Lung microvascular endothelial cell (primary cell): ENCODE data around the gene CTAGE8. TPM values are rescaled to one million over a fixed set of nuclear protein-coding genes. Genes with fewer than 3 reads are reported as not detected.
"Not testable (repeated sequence)": the region's sequence is repeated elsewhere in the genome, so short reads cannot be mapped to it uniquely, and the experiment has no call there.

Experiments
- DNase-seq, 2 donors: peaks; one replicate each; pipeline versions ENCODE4 v3.0.0 to v3.0.0-alpha.2; 2010; ENCODE audit warnings: low read depth in 2 of 2
- total RNA-seq: library from RNA; depleted of rRNA; stranded (reverse); fragments of >200 nt; gene quantifications from 2 replicates; pipeline ENCODE4 v1.2.1, GENCODE V29; 2014

Gene CTAGE8
- total RNA-seq, 1 donor from 2014 or later, result not detected

DNA sequence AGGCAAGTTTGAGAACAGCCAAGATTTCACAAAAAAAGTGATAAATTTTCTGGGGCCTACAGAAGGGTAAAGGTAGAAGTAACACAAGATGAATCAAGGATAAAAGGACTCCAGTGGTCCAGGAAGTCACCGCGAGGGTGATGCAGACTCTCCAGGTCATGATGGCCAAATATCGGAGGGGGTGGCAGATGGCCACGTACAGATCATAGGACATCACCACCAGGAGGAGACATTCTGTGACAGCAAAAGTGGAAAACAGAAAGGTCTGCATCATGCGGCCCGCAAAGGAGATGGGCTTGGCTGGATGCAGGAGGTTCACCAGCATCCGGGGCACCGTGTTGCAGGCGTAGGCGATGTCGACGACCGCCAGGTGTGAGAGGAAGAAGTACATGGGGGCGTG is 10.0 kb downstream of the CTAGE8 start:
- DNase-seq, result not testable (repeated sequence)

DNA sequence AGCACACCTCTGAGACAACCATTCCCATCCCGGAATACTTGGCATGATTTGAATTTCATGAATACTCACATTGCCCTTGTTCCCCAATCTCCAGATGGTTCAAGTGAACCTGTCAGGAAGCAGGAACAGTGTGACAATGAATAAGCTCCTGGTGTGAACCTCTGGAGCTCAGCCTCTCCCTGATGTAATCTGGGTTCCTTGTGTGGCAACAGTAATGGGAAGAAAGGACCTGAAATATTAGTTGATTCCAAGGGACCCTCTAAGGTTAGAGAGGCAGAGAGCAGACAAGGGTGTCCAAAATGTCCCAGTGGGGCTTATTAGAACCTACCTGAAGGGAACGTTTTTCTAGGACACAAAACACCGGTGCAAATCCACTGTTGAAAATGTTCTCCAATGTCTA is 13.0 kb downstream of the CTAGE8 start:
- peak in 1 of 2 donors; percentile 0 for DNase-seq

DNA sequence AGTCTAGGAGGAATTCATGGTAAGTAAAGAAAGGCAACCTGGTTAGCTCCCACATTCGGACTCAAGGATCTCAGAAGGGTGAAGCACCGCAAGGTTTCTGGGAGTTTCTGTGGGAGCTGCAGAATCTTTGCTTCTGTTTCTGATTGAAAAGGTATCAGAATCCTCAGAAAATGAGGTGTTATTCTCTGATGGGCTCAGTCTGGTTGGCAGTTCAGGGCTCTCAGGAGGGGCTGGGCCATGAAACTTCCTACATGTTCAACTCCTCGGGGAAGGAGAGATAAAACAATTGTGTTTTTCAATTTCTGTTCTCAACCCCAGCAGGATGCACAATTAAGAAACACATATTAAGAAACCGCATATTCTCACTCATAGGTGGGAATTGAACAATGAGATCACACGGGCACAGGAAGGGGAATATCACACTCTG is 13.6 kb downstream of the CTAGE8 start:
- no peak for DNase-seq

DNA sequence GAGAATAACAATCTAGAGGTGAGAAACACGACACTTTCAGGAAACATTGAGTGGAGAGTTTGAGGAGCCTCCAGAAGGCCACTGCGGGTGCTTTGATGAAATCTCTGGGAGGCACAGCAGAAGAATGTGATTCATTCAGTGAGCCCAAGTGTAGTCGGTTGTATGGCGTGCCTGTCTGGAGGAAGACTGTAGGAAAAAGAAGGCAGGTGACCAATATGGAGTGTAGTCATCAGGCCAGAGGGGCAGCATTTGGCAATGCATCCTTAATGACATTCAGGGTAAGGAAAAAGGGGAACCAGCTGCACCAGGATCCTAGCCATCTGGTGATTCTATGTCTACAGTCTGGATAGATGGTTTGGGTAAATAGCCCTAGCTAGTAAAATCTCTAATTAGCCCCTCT is 16.8 kb downstream of the CTAGE8 start:
- DNase-seq, result not testable (repeated sequence)

DNA sequence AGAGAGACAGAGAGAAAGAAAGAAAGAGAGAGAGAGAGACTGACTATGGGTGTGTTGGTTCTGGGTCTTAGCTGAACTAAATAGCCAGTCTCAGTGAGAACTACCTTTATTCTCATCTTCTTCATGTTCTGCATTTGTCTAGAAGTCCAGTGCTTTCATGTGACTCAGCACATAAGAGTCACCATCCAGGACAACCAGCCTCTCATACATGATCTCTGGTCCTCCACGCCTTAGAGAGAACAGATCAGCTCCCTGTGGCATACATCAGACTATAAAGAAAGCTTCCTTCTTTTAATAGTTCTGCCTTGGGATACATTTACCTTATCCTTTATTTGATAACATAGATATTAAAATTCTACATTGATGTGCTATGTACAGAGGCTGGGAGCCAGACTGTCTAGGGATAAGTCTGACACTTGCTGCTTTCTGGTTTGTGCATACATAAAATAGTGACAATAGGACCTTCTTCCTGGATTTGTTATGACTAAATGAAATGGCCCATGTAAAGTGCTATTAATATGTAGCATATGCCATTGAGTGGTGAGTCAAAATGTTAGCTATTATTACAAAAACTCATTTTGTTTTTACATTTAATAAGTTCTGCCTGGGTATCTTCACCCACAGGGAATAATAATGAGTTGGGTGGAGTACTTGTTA is 21.3 kb downstream of the CTAGE8 start:
- not testable (repeated sequence) for DNase-seq

DNA sequence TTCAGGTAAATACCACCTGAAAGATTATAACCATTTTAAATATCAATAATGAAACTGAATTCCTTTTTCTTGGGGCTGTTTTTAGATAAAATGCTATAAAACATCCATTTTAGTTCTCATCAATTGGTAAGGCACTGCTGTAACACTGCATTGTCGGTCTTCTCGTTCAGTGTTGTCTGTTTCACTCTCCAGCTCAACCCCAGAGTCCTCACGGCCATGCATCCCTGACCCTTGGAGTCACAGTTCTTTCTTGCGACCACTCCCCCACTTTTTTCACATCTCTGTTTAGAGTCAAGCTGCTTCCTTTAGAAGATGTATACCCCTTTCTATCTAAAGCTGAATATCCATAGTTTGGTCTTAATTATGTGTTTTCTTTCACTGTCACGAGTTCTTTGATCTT is 22.1 kb downstream of the CTAGE8 start:
- not testable (repeated sequence) for DNase-seq

DNA sequence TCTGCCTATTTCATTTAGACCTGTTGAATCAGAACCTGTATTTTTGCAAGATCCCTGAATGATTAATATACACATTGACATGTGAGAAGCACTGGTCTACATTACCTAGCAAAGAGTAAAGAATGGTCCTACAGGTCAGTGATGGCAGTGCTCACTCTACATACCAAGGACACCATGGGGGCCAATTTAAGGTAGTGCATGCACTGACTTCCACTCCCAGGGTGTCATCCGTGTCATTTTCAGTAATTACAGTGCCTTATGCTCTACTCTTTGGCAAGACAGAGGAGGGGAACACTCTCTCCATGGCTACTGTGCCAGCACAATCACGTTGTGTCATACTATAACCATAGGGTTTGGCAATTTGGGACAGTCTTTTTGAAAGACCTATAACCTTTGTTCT is 23.7 kb downstream of the CTAGE8 start:
- DNase-seq, result not testable (repeated sequence)

DNA sequence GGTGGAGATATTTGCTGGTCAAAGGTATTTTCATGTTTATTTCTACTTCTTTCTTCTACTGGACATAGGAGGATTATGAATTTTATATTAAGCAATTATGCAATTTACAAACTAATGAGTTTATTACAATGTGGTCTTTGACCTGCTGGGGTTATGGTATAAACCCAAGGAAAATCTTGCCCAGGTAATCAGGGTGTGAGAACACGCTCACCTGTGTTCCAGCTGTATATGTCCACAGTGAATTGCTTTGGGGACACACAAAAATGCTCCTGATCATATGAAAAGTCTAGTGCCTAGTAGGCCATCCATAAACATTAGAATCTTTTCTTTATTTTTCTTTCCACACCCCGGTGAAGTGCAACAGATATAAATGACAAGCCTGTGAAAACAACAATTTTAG is 29.7 kb downstream of the CTAGE8 start, which contains the start of gene OR2A42:
TSS of gene OR2A42 (minus strand) at position 241 of the 400 bp plus-strand sequence. CDS start 6,762 bp downstream, outside the sequence.
- not testable (repeated sequence) for DNase-seq

DNA sequence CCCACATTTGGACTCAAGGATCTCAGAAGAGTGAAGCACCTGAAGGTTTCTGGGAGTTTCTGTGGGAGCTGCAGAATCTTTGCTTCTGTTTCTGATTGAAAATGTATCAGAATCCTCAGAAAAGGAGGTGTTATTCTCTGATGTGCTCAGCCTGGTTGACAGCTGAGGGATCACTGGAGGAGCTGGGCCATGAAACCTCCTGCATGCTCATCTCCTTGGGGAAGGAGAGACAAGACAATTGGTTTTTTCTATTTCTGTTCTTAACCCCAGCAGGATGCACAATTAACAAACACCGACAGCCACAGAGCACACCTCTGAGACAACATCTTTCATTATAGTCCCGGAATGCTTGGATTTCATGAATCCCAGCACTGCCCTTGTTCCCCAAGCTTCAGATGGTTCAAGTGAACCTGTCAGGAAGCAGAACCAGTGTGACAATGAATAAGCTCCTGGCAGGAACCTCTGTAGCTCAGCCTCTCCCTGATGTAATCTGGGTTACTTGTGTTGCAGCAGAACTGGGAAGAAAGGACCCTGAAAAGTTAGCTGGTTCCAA is 30.5 kb downstream of the CTAGE8 start:
- not testable (repeated sequence) for DNase-seq

DNA sequence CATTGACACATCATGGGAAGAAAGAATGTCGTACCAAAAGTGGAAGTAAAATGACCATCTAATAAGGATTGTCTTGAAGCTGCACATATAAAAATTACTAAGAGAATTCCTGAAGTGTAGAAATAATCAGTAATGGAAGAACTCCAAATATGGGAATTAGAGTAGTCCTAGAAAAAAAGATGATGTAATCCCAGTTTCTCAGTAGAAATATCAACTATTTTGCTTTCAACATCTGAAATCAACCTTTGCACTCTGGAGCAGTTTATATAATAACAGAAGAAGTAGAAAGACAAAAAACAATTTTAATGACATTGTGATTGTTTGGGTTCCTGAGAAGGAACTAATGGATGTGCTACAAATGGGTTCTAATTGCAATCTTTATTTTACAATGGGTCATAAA is 36.0 kb downstream of the CTAGE8 start:
- not testable (repeated sequence) for DNase-seq

DNA sequence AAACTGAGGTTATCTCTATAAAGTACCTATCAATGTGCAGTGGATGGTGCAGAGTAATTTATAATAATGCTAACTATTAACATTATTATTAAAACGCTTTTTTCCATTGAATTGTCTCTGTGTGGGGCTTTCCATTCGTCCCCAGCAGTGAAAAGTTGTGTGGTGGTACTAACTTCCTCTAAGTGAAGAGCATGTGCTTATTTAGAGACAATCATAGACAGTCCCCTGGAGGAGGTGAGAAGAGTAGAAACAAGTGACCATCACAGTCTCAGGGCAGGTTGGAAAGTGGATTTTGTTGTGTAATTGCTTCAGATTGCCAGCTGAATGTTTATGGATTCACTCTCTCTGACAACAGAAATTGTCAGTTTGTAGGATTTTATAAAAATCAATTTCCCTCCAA is 38.1 kb downstream of the CTAGE8 start:
- DNase-seq, result not testable (repeated sequence)

DNA sequence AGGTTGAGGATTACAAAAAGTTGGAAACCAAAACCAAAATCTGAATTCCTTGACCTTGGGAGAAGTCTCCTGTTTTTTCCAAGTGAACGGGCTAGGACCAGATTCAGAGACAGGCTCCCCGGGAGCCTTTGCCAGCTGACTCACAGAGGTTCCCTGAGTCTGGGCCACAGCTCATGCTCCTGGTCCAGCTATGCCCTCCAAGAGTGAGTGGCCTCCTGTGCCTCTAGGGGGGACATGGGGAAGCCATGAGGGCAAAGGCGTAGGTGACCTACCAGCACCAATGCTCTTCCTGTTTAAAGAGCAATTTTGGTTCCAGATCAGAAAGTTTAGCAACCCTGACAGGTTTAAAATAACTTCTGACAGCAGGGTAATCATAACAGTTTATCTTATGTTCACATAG is 40.3 kb downstream of the CTAGE8 start:
- not testable (repeated sequence) for DNase-seq

DNA sequence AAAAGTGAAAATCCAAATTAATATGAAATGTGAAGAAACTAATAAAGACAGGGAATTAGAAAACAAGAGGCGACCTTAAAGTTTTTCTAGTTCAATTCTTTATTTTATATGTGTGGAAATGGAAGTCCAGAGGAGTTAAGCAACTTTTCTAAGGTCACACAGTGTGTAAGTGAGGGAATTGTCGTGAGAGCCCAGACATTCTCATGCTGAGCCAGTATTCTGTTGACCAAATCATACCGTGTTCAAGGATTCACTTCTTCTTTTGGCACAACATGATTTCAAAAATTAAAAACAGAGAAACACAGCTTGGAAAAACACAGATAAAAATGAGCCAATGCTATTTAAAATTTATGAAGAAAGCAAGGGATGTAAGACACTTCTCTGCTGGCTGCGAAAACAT is 42.2 kb downstream of the CTAGE8 start:
- DNase-seq, result not testable (repeated sequence)

DNA sequence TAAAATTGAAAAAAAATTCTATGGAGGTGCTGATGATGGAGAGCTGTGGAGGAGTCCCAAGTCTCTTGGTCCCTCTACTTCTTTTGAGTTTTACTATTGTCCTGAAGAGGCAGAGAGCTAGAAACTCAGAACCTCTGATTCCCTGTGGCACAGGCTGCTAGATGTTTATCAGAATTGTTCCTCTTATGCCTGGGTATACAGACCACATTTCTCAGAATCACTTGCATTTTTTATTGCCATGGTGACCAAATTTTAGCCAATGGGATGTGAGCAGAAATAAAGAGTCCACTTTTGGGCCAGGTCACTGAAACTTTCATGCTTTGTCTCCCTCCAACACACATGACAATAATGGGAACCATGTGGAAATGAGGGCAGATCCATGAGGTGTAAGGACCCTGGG is 45.4 kb downstream of the CTAGE8 start:
- not testable (repeated sequence) for DNase-seq

DNA sequence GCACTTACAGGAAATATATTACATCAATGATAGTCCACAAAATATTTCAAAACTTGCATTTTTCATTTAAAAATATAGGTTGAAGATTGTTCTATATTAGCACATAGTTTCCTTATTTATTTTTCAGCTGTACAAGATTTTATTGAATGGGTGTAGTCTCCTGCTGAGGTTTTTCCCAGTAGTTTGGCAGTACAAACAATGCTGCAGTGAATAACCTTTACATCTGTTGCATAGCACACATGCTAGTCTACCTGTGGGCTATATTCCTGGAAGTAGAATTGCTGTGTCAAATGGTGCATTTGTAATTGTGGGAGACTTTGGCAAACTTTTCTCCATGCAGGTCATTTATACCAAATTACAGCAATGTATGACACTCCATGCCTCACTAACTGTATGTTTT is 48.6 kb downstream of the CTAGE8 start:
- not testable (repeated sequence) for DNase-seq

DNA sequence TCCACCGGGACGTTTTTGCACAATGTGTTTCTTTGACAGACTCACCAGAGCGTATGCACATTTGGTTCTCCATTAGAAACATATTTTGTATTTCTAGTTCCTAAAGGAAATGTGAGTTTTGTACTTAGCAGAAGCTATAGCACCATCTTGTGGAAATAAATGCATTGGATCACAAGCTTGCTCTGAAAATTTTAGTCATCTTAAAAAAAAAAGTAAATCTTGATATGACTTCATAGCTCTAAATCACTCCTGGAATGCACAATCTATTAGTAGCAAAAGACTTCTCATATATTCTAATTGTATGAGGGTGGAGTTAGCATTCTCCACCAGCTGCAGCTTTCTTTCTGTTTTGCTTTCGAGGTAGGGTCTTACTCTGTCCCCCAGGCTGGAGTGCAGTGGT is 49.9 kb downstream of the CTAGE8 start:
- DNase-seq, result not testable (repeated sequence)

DNA sequence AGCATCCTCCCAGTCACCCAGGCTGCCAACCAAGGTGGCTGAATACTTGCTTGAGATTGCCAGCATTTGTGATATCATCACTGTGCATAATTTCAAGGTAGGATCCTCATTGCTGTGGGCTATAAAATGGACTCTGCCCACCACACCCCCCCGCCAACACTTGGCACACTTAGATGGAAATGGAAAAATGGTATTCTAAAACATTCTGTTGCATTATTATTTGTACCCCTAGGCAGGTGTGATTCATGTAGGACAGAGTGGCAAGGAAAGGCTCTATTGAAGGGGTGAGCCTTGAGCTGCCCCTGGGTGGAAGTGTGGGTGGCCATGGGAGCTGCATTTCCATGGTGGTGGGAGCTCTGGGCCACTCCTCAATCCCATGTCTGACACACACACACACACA is 50.5 kb downstream of the CTAGE8 start:
- DNase-seq, result not testable (repeated sequence)

DNA sequence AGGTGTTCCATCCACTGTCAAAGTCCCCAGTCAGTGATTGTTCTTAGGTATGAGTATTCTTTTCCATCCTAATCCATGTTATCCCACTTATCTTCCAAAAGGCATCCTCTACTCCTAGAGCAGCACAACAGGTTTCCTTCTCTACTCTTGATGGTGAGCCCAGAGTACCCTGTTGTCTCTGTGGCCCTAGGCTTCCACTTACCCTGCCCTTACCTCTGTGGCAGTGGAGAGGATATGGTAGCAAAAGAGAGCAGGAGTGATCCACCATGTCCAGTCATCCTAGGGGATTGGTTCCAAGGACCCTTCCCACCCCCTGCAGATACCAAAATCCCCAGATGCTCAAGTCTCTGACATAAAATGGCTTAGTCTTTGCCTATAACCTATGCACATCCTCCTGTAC is 51.9 kb downstream of the CTAGE8 start:
- not testable (repeated sequence) for DNase-seq

Other genes with a start within 250 kb of the CTAGE8 start
- not detected in 2 replicates for gene OR2A5, start 220.3 kb downstream of the CTAGE8 start, total RNA-seq
- gene OR2A25, start 199.5 kb downstream of the CTAGE8 start, total RNA-seq, result not detected in 2 replicates
- not detected in 2 replicates for gene OR2A12, start 183.0 kb downstream of the CTAGE8 start, total RNA-seq
- gene OR2A2, start 159.7 kb downstream of the CTAGE8 start, total RNA-seq, result not detected in 2 replicates
- not detected in 2 replicates for gene OR2A14, start 146.1 kb downstream of the CTAGE8 start, total RNA-seq
- not detected in 2 replicates for gene CTAGE4, start 85.8 kb downstream of the CTAGE8 start, total RNA-seq
- gene ARHGEF35, start 73.5 kb downstream of the CTAGE8 start, total RNA-seq, result under 0.01 TPM in 1 of 2 replicates, not detected in the other
- not detected in 2 replicates for gene OR2A42, start 29.7 kb downstream of the CTAGE8 start, total RNA-seq
- not detected in 2 replicates for gene OR2A7, start 4.5 kb downstream of the CTAGE8 start, total RNA-seq
- gene OR2A1, start 43.1 kb upstream of the CTAGE8 start, total RNA-seq, result not detected in 2 replicates
- gene ARHGEF5, start 86.1 kb upstream of the CTAGE8 start, total RNA-seq, result 0.20 and 0.22 TPM in 2 replicates
- not detected in 2 replicates for gene NOBOX, start 134.4 kb upstream of the CTAGE8 start, total RNA-seq